Measurements from ENCODE around the gene TCF7L2. TPM values are rescaled to one million over a fixed set of nuclear protein-coding genes. Genes with fewer than 3 reads are reported as not detected.
"Not testable (repeated sequence)": the region's sequence is repeated elsewhere in the genome, so short reads cannot be mapped to it uniquely, and the experiment has no call there.

Gene TCF7L2
- total RNA-seq, 2 donors from 2014 or later = 26.8 to 29.6 TPM

DNA sequence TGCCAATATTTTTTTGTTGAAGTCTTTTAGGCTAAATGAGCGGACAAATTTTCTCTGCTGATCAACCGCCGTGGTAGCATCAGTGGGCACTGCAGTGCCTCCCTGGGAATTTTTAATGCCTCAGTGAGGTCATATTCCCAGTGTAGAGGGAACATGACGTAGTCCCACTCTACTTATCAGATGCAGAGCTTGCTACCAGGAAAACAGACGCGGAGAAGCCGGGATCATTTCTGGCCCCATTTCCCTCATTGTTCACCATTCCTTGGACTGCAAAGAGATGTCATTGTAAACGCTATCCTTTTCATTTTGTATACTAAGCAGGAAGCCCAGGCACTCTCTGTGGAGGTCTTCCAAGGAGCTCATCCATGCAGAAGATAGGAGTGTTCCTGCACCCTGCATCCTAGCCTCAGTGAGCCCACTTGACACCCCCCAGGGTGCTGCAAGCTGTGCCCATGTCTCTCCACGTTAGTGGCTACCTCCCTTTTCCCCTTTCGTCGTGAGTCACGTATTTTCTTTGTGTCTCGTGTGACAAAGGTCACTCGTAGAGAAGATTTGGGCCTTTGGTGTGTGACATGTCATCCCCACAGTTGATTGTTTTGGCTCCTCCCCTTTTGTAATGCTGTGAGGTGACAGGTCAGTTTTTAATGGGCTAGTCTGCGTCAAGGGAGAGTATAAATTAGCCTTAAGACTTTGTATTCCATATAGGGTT is 145.5 kb downstream of the TCF7L2 start:
- DNase-seq (ENCODE audit: low spot score) = no peak
- intact Hi-C loops (cut with DNase I) = no loop called here

DNA sequence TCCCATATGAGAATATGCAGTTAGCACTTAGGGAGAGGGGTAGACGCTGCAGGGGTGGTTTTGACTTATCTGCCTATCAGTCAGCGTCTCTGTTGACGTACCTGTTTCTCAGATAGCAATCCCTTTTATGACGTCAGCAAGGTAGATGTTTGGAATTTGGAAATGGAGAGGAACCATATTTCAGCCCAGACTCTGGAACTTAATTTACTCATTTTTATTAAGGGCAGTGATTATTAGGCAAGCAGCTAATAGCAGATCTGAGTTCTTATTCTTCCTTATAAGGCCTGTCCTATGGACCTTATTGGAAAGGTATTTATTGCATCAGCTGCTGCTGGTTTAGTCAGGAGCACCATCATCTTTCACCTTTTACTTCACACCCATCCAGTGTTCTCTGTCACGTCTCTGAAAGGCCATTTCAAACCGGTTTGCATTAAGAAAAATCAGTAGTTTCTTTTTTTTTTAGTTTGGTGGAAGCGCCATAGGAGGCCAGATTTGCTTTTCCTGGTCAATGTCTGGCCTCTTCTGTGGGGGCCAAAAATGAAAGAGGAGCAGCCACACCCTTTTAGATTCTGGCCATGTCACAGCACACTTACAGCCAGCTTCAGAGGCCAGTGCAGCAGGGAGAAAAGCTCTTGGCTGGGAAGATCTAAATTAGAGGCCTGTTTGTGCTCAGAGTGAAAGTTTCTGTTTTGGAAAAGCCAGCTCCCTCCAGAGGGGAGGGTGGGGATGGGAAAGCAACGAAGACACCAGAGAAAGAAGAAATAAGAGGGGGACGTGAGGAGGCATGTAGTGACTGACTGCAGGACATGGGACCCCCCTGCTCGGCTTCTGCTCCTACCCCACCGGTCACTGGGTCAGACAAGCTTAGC is 146.3 kb downstream of the TCF7L2 start:
- intact Hi-C loops (cut with DNase I) = no loop called here
- DNase-seq (ENCODE audit: low spot score) = no peak

DNA sequence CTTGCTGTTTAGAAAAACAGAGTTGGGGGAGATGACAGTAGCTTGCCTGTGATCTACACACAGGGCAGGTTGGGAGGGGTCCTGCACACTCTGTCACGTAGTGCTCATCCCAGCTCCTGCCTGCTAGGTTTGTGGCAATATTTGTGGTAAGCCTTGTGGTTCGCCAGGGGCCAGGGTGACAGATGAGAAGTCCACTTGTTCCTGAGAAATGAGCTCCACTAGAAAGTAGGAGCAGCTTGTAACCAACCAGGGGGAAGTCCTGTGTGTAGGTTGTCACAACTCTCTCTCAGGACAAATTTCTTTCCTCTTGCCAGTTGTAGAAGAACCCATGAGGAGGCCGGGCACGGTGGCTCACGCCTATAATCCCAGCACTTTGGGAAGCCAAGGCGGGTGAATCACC is 147.0 kb downstream of the TCF7L2 start:
- intact Hi-C loops (cut with DNase I) = no loop called here
- no peak for DNase-seq (ENCODE audit: low spot score)

DNA sequence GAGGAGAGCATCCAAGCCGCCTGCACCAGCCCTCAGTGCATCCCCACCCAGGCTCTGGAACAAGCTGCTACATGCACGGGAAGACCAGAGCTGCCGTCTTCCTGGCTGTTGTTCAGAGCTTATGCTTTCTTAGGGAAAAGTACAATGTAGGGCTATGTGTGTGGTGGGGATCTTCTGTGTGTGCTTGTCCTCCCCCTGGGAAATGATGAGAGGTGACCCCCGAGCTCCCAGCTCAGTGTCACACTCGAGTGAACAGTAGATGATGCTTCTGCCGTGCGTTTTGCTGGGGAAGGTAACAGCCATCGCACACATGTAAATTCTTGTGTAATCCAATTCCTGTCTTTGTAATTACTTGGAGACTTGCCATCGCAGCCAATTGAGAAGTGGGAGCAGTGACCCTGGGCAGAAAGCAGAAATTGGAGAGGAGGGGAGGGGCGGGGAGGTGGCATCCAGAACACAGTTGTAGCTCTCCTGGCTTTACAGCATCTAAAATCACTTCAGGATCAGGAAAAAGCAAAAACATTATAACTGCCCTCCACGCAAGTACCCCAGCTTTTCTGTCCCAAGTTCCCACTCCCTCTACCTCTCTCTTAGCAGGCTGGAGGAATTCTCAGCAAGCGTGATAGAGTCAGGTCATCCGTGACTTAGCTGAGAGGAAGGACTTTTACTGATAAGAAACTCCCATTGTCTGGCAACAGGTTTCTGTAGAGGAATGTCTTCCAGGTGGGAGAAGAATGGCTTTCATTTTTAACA is 149.6 kb downstream of the TCF7L2 start:
- no peak for DNase-seq (ENCODE audit: low spot score)
- intact Hi-C loops (cut with DNase I) = no loop called here

DNA sequence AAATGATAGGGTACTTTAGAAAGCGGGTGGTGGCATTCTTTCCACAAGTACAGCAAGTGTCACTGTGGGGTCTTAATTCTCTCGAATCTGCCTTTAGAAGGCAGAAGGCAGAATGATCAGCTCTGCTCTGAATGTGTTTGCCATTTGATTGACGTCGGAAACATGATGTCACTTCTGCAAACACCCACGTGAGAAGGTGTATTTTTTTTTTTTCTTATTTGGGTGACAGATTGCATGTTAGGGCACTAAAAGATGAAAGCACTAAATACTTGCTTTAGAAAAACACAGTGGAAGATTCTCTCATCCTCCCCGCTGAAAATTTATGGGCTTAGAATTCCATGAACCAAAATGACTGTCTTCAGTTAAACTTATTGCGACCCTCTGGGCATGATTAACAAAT is 150.2 kb downstream of the TCF7L2 start:
- DNase-seq (ENCODE audit: low spot score) = no peak
- intact Hi-C loops (cut with DNase I) = no loop called here

DNA sequence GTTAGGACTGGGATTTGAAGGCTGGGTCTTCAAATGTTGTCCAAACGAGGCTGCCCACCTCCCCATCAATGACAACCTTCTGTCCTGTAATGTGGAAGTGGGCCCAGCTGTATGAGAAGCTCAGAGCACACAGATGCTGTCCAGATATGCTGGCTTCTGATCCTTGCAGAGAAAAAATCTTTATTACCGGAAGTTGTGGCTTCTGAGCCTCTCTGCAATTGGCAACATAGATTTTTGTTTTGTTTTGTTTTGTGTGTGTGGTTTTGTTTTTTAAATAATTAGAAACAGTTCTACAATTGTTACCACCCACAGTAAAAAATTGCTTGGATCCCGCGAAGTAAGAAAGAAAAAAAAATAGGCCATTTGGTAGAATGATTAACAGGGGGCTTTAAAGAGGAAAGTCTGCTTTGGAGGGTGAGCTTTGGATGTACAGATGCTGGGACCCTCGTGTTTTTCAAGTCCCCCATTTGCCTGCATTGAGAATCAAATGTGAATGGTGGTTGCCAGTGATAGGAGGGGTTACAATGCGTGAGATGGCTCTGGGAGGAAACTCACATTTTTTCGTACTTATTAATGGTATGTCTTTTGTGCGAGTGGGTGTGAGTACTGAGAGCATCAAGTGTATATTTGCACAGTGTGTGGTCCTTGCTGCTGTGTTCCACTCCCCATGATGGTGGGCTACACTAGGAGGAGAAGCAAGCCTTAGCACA is 153.2 kb downstream of the TCF7L2 start:
- DNase-seq (ENCODE audit: low spot score) = no peak
- intact Hi-C loops (cut with DNase I) = no loop called here

DNA sequence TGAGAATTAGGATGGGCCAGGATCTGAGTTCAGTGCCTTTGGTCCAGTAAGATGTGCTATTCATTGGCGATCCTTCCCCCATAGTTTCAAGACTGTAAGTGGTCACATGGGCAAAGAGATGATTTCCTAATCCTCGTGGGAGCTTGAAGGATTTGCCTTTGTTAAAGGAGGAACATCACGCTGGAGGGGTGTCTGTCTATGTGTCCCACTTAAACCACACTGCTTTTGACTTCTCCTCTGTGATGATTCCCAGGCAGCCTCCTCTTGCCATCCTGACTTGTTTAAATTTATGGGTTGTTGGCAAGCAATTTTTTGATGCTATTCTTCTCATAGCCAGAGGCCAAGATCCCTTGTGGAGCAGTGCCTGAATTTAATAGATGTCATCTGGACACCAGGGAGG is 154.0 kb downstream of the TCF7L2 start:
- intact Hi-C loops (cut with DNase I) = no loop called here
- no peak for DNase-seq (ENCODE audit: low spot score)

DNA sequence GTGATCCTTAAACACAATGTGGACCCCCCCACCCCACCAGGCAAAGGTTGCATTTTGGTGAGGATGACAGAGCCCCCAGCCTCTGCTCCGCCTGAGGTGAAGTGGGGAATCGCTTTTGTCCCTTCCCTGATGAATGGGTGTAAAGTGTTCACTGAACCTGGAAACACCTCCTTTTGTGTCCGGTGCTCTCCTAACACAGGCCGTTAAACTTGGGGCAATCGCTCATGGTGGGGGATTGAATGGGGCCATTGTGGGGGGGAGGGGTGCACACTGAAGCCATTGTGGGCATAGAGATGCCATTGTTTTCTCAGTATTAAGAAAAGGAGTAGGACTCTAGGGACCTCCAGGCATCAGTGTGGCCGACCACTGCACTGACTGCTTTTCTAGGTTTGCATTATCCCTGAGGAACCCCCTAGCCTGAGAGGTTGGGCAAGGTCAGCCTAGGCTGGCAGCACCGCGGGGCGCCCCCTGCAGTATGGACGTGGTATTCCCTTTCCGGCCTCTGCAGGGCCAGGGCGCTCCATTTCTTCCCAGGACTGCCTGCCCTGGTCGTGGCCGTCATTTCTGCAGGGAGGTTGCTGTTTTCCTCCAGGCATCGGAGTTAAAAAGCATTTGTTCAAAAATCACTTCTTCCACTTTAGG is 158.3 kb downstream of the TCF7L2 start:
- DNase-seq (ENCODE audit: low spot score) = no peak
- intact Hi-C loops (cut with DNase I) = no loop called here

DNA sequence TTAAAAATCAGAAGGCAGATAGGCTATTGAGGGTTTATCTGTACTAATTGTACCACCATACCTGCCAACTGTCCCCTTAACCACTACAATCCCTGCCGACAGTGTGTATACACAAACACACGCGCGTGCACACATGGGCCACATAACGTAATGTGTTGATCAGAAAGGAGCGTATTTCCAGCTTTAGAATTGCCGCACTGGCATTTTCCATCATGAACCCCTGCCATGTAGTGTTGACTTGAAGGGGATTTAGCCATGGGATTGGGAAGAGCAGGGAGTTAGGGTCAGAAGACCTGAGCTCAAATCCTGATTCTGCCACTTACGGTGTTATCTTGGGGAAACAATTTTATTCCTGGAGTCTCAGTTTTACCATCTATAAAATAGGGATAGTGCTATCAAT is 158.9 kb downstream of the TCF7L2 start:
- intact Hi-C loops (cut with DNase I) = no loop called here
- no peak for DNase-seq (ENCODE audit: low spot score)

DNA sequence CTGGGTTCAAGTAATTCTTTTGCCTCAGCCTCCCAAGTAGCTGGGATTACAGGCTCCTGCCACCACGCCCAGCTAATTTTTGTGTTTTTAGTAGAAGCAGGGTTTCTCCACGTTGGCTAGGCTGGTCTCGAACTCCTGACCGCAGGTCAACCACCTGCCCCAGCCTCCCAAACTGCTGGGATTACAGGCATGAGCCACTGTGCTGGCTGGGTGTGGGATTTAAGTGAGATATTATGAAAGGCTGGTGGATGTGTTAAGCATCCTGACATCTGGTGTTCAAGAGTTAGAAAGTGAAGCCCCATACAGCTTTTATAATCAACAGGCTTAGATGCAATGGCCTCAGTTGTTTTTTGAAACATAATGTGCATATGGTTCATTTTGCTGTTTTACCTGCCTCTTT is 159.4 kb downstream of the TCF7L2 start:
- intact Hi-C loops (cut with DNase I); DNase-seq (ENCODE audit: low spot score): not testable (repeated sequence)

DNA sequence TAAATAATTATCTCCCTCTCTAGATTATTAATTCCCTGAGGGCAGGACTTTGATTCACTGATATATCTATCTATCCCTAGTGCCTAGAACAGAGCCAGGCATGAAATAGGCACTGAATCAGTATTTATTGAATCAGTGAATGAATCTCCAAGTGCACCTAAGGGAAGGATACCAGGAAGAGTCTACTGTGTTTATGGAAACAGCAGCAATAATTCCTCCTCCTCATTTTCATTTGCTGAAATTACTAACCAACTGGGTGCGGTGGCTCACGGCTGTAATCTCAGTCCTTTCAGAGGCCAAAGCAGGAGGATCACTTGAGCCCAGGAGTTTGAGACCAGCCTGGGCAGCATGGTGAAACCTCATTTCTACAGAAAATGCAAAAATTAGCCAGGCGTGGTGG is 161.2 kb downstream of the TCF7L2 start:
- no peak for DNase-seq (ENCODE audit: low spot score)
- intact Hi-C loops (cut with DNase I) = loop anchor here in 1 of 2 donors (10.0 kb wide), 1 partner anchor 76 kb away; no protein-coding TSS in a partner anchor

DNA sequence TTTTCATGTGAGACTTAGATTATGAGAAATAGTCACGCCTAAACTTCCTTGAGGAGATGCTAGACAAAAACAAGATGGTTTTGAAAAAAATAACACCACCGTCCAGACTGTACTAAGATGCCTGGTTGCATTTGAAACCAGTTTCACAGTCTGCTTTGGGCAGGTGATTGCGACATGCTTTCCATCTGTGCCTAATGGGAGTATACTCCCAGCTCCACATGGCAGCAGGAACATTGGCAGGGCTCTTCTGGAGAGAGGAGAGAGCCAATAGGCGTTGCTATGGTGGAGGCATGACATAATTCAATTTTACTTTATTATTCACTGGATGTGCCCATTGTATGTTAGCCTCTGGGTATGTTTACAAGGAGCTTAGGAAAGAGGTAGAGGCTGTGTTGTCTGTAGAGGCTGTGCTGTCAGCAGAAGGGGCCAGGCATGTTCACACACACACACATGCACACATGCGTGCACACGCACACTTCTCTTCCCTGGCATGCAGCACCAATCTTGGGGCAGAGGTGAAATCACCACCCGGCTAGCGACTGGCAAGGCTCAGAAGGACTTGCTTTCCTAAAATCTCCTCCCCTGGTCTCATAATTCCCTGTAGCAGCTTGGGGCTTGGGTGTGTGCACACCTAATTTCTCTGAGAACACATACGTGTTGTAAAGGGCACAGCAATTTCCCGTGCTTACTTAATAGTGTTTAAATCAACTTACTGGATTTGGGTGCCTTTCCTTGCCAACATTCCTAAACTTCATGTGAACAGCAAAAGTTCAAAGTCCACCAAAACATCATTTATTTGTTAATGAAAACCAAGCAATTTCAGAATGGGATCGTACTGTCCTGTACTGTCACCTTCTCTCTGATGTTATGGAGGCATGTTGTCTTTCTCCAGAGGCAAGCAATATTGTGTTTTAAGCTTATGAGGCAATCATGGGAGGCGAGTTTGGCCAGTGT is 162.1 kb downstream of the TCF7L2 start:
- DNase-seq (ENCODE audit: low spot score) = no peak

DNA sequence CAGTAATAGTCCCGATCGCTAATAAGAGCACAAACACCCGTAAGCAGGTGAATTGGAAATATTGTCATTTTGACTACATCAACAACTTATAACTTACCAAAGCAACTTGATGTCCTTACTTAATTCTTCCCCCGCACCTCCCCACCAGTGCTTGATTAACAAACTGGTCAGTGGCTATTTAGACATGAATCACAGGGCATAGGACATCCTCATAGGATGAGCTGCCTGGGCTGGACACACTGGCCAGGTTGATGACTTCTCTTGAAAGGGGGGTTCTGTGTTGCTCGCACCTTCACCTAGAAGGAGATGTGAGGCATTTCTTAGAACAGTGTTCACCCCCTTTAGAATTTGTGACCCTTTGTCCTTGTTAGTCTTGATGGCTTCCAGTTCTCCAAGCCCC is 163.2 kb downstream of the TCF7L2 start:
- intact Hi-C loops (cut with DNase I) = loop anchor here in 1 of 2 donors (10.0 kb wide), 1 partner anchor 78 kb away; no protein-coding TSS in a partner anchor
- no peak for DNase-seq (ENCODE audit: low spot score)

More for the DNA sequence above, 162.1 kb downstream of the TCF7L2 start:
- intact Hi-C loops (cut with DNase I) = loop anchor here in 1 of 2 donors (10.0 kb wide), 1 partner anchor 77 kb away; no protein-coding TSS in a partner anchor

DNA sequence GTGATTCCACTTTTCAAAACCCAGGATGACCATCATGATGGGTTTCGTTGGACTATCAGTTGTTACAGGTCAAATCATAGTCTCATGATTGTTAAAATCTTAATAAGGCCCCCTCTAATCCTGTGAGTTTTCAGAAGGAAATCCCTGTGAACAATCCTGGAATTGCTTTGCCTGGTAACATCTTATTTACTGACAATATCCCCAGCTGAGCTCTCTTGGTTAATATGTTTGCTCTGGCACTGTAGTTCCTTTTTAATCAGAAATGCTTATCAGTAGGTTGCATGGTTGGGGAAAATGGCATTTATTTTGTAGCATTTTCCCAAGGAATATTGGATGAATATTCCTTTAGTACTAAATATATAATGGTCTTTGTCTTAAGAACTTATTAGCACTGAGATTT is 163.9 kb downstream of the TCF7L2 start:
- no peak for DNase-seq (ENCODE audit: low spot score)
- intact Hi-C loops (cut with DNase I) = loop anchor here in 1 of 2 donors (2.0 to 10.0 kb wide), 2 partner anchors 19 to 79 kb away; no protein-coding TSS in a partner anchor

DNA sequence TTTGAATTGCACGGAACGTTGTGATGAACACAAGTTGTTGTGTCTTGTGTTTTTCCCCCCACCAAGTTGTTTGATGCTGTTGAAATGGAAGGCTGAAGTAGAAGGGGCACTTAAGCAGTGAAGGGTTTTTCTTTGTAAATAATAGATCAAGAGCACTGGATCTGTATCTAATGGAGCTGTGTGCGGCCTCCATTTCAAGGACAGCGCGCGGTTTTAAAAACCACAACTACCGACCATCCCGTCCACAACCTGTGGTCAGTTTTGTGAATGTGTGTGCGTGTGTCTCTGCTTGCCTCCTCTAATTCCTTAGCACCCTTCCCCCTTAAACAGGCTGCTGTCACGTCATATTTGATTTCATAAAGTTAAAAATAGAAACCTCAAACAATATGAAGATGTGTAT is 165.5 kb downstream of the TCF7L2 start:
- intact Hi-C loops (cut with DNase I) = loop anchor here in 1 of 2 donors (2.0 to 10.0 kb wide), 2 partner anchors 17 to 81 kb away; no protein-coding TSS in a partner anchor
- no peak for DNase-seq (ENCODE audit: low spot score)

DNA sequence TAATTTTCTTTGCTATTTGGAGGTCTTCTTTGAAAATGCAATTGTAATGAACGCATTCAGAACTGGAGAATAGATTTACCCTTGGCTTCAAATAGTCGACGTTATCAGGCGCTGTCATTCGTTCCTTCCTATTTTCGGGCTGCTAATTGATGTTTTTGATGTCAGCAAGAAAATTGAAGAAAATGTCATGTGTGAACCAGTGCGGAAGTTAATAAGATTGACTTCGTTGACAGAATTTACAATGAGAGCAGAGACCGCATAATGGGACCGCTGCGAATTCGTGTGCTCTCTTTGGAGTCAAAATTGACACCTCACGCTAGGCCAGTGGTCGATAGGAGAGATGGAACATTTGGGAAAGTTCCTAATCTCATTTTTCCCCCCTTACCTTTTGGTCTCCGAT is 168.8 kb downstream of the TCF7L2 start:
- no peak for DNase-seq (ENCODE audit: low spot score)
- intact Hi-C loops (cut with DNase I) = loop anchor here in 1 of 2 donors (10.0 kb wide), 1 partner anchor 84 kb away; no protein-coding TSS in a partner anchor

DNA sequence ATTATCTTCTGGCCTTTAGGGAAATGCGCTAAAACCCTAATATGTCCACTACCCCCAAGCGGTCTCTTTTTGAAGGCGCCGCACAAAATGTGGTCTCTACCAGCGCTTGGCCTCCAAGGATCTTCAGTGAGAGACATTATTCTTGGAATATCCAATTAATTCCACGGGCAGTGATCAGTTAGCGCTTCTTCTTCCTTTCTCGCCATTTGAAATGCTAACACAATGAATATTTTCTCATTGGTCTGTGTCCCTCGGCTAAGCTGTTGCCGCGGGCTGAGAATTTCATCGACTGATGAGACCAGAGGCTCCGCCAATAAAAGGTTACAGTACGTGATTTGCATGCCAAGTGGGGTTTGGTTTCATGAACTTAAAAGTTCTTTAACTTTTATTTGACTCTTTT is 169.8 kb downstream of the TCF7L2 start:
- DNase-seq (ENCODE audit: low spot score) = no peak
- intact Hi-C loops (cut with DNase I) = loop anchor here (10.0 kb wide), 2 partner anchors 85 to 165 kb away; partner anchors contain the start of gene TCF7L2 (in 1 of the 2)

All from posterior vena cava (tissue), 2 donors.